Activated naive CD8-positive, alpha-beta T cell treated with anti-CD3 and anti-CD28 coated beads, Interleukin-2, amount 50 U/mL, for 16 hours (primary cell): ENCODE data around the gene ZBTB7A.

Experiments used
- DNase-seq: peaks from one replicate; pipeline ENCODE4 v3.0.0-alpha.2; 2020; ENCODE audit warnings: low read depth, low spot score

The ZBTB7A gene

GRCh38 chr19:4054441-4055208 is 12.1 kb downstream of the ZBTB7A start:
- DNase-seq: no peak

GRCh38 chr19:4053423-4054324 is 13.0 kb downstream of the ZBTB7A start:
- DNase-seq: no peak

GRCh38 chr19:4052993-4053422 is 13.7 kb downstream of the ZBTB7A start:
- DNase-seq: no peak

GRCh38 chr19:4052114-4052992 is 14.3 kb downstream of the ZBTB7A start:
- DNase-seq: no peak

- no peak for DNase-seq
These were observed 15.3 kb downstream of the ZBTB7A start for GRCh38 chr19:4051175-4052101.

GRCh38 chr19:4049432-4049831 is 17.3 kb downstream of the ZBTB7A start:
- DNase-seq: no peak

- DNase-seq: no peak
These were observed 19.6 kb downstream of the ZBTB7A start for GRCh38 chr19:4046946-4047683.

- no peak for DNase-seq
These were observed 20.4 kb downstream of the ZBTB7A start for GRCh38 chr19:4046362-4046691.

GRCh38 chr19:4045597-4046361 is 20.9 kb downstream of the ZBTB7A start:
- no peak for DNase-seq

- DNase-seq: no peak
These were observed 21.7 kb downstream of the ZBTB7A start for GRCh38 chr19:4044990-4045465.

- DNase-seq: no peak
These were observed 22.6 kb downstream of the ZBTB7A start for GRCh38 chr19:4043966-4044715.

GRCh38 chr19:4043401-4043800 is 23.3 kb downstream of the ZBTB7A start:
- no peak for DNase-seq

- DNase-seq: no peak
These were observed 24.0 kb downstream of the ZBTB7A start for GRCh38 chr19:4042731-4043082.

- no peak for DNase-seq
These were observed 24.5 kb downstream of the ZBTB7A start for GRCh38 chr19:4042064-4042730.

- no peak for DNase-seq
These were observed 27.9 kb downstream of the ZBTB7A start for GRCh38 chr19:4038661-4039423.

- DNase-seq: no peak
These were observed 28.6 kb downstream of the ZBTB7A start for GRCh38 chr19:4038057-4038456.

- DNase-seq: no peak
These were observed 29.3 kb downstream of the ZBTB7A start for GRCh38 chr19:4037301-4037949.
